ENCODE results near the gene NUB1.

- TF ChIP-seq CTCF (conservative IDR thresholded peaks at IDR 0.05 in 1 of 2, IDR thresholded peaks at IDR 0.05 in 1 of 2; ENCODE audit: extremely low read depth in 1 of 2, insufficient read depth in 1 of 2, low read depth in 1 of 2, low read length in 2 of 2) (no peak), EZH2 (IDR thresholded peaks at IDR 0.05; ENCODE audit: borderline replicate concordance, low read length) (no peak)
Observed at GRCh38 chr7:151366166-151366879, 24.7 kb downstream of the NUB1 start.
